GM23248 (cell line): ENCODE data around the gene ADCY1.

Experiments
- EZH2 ChIP-seq: fragments of 200-600 bp; sonication (generic); IDR thresholded peaks from 2 replicates; pipeline ENCODE4 v1.6.1; 2018; ENCODE audit warnings: antibody characterized with exemption, mild to moderate bottlenecking; ENCODE audit not compliant: insufficient read depth, poor library complexity, severe bottlenecking
- EZH2phosphoT487 ChIP-seq: fragments of 200-600 bp; sonication (generic); IDR thresholded peaks from 2 replicates; pipeline ENCODE4 v1.6.1; 2018; ENCODE audit warnings: antibody characterized with exemption, moderate library complexity, mild to moderate bottlenecking, low read depth; ENCODE audit not compliant: insufficient read depth

DNA sequence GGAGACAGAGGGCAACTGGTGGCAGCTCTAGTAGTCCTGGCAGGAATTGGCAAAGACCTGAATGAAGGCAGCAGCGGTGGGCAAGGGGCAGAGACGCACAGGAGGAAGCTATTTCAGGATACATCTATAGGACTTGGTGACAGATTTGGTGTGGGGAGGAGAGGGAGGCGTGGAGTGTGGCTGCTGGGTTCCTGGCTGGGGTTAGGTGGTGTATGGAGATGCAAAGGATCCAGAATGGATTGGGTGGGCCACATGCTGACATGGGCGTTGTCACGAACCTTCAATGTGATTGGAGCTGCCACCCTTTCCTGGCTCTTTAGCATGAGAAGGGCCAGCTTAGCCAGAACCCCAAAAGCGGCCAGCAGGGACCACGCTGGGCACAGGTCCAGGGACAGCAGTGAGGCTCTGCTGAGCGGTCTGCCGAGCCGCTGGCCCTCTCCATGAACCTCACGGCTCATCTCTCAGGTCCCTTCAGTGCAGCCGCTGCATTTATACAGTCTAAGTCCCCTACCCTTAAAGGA is 10.2 kb upstream of the ADCY1 start:
- TF ChIP-seq EZH2 (no peak), EZH2phosphoT487 (no peak)
